ENCODE results near the gene ADRA2C.

Gene ADRA2C

DNA sequence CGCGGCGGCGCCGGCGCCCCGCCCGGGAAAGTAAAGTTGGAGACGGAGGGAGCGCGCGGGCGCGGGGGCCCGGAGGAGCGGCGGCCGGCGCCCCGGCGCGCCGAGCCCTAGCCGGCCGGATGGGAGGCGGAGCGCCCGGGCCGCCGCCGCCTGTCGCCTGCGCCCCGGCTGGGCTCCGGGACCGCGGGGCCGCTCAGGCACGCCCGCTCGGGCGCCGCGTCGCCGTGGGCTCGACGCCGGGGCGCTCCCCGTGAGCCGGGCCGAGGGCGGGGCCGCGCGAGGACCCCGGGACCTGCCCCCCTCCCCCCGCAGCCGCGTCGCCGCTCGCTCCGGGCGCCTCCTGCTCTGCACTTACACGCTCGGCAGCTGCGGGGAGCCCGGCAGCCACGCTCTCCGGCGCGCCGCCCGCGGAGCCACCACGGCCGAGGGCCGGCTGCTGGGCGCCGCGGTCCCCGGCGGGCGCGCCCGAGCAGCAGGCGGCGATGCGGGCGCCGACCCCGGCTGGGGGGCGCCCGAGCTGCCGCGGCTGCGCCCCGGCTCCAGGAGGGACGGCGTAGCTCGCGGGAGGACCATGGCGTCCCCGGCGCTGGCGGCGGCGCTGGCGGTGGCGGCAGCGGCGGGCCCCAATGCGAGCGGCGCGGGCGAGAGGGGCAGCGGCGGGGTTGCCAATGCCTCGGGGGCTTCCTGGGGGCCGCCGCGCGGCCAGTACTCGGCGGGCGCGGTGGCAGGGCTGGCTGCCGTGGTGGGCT, at the start of gene ADRA2C:
Gene ADRA2C, plus strand, starts transcription at position 350 of the 749 bp plus-strand sequence. Its CDS starts 222 bp downstream, at position 572.
- in situ Hi-C loops (cut with HindIII; ENCODE audit: low pct_unique_long_range_greater_than_20kb, low sequenced_read_pairs): no loop called here
- peak; percentile 70 to 86 for DNase-seq (ENCODE audit: low read depth in 1 of 2, low spot score in 1 of 2)

DNA sequence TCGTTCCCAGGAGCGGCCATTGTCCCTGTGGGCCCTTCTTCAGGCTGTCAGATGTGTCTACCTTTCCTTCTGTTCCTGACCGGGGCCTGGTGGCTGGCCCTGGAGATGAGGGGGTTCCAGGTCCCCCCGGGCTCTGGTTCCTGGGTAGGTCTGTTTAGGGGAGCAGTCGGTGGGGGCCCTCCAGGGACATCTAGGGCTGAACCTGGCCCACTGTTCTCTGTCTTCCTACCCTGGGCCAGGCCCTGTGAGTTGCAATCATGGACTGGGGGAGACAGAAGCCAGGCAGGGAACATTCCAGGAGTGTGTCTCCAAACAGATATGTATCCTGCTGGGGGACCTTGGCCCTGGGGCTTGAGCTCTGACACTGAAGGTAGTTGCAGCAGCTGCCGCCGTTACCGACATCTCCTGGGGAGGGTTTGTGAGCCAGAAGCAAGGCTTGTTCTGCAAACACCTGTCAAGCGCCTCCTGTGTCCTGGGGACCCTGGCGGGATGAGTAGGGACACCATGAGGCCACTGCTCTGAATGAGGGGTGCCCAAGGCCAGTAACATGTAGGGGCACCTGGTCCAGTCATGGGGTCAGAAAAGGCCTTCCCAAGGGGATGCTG, 49.5 kb upstream of the ADRA2C start:
- no peak for TF ChIP-seq JUND (IDR thresholded peaks at IDR 0.05; ENCODE audit: low read depth)
- no peak for DNase-seq (ENCODE audit: low read depth in 1 of 2, low spot score in 1 of 2)
- in situ Hi-C loops (cut with HindIII; ENCODE audit: low pct_unique_long_range_greater_than_20kb, low sequenced_read_pairs): no loop called here

More for the DNA sequence above, at the start of gene ADRA2C:
- no peak for TF ChIP-seq JUND (IDR thresholded peaks at IDR 0.05; ENCODE audit: low read depth)

DNA sequence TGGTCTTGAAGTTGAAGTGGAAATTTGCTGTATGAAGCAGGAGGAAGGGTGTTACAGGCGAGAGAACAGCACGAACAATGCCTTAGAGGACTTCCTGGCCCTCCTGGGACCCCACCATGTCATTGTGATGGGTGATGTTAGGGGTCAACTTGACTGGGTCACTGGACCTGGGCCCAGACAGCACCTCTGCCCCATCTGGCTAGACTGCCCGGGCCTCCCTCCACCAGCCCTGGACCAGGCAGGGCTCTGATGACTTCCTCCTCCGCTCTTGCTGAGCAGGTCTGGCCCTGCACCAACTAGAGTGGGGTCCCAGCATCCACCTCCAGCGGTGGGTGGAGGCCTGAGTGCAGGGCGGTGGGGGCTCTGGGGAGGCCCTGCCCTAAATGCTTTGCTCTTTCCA, 48.9 kb upstream of the ADRA2C start:
- DNase-seq (ENCODE audit: low read depth in 1 of 2, low spot score in 1 of 2): no peak
- in situ Hi-C loops (cut with HindIII; ENCODE audit: low pct_unique_long_range_greater_than_20kb, low sequenced_read_pairs): no loop called here
- no peak for TF ChIP-seq JUND (IDR thresholded peaks at IDR 0.05; ENCODE audit: low read depth)

DNA sequence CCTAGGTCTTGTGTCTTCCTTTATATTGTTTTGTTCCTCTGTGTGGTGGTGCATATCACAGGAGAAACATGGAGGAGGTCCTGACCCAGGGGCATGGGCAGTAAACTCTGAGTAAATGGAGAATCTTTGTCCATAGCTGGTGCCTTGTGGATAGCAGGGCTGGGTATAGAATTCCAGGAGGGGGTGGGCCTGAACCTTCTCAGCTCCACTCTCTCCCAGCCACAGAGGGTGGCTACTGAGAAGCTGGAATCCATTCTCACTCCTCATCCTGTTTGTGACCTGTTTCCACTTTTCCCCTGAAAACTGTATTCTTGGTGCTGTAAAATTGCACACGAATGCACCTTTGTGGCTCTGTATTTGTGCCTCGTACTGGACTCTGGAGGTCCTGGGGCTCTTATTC, 47.7 kb upstream of the ADRA2C start:
- DNase-seq (ENCODE audit: low read depth in 1 of 2, low spot score in 1 of 2): no peak
- TF ChIP-seq JUND (IDR thresholded peaks at IDR 0.05; ENCODE audit: low read depth): no peak
- in situ Hi-C loops (cut with HindIII; ENCODE audit: low pct_unique_long_range_greater_than_20kb, low sequenced_read_pairs): no loop called here

DNA sequence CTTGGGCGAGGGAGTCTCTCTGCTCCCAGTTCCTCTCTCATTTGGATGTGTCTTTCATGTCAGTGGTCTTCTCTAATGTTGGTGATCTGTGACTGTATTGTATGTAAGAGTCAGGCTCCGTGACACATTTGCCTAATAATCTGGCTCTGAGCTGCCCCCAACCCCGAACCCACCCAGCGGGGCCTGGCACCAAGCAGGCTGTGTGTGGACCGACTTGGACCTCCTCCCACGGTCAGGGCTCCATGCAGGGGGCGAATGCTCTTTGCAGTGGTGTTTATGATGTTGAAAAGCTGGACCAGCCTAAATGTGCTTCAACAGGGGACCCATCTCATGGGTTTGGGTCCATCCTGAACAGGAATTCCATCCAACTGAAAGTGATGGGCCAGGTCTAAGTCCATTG, 47.0 kb upstream of the ADRA2C start:
- TF ChIP-seq JUND (IDR thresholded peaks at IDR 0.05; ENCODE audit: low read depth): no peak
- no peak for DNase-seq (ENCODE audit: low read depth in 1 of 2, low spot score in 1 of 2)
- in situ Hi-C loops (cut with HindIII; ENCODE audit: low pct_unique_long_range_greater_than_20kb, low sequenced_read_pairs): no loop called here

DNA sequence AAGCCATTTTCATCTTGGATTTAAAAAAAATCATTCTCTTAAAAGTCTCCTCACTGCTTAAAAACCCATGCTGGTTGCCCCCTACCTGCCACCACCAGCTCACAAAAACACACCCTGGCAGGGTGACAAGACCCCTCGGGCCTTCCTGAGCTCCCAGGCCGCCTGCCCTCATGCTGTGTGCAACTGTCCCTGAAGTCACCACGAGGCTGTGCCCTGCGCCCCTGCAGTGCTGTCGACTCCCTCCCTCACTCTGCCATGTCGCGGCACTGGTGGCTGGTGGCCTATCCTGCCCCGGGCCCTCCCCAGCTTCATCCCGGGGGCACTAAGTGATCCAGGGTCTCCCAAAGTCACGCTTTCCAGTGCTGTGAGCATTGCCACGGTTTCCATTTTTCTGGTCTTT, 46.3 kb upstream of the ADRA2C start:
- no peak for DNase-seq (ENCODE audit: low read depth in 1 of 2, low spot score in 1 of 2)
- in situ Hi-C loops (cut with HindIII; ENCODE audit: low pct_unique_long_range_greater_than_20kb, low sequenced_read_pairs): no loop called here
- no peak for TF ChIP-seq JUND (IDR thresholded peaks at IDR 0.05; ENCODE audit: low read depth)

DNA sequence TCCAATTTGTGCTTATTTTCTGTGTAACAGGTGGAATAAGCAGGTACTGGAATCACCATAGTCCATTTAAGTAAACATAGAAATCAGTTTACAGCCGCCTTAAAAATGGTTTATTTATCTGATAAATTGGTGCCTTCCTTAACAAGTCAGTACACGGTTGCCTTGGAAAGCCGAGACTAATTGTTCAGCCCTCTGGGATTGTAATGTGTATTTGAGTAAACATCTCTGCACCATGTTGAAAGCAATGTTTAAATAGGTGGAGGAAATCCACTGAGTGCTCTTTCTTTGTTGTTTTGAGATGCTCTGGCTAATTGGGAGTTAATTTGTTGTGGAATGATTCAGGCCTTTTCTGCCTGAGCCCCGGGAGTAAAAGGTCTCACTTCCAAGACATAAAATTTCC, 45.7 kb upstream of the ADRA2C start:
- no peak for DNase-seq (ENCODE audit: low read depth in 1 of 2, low spot score in 1 of 2)
- in situ Hi-C loops (cut with HindIII; ENCODE audit: low pct_unique_long_range_greater_than_20kb, low sequenced_read_pairs): no loop called here
- no peak for TF ChIP-seq JUND (IDR thresholded peaks at IDR 0.05; ENCODE audit: low read depth)

DNA sequence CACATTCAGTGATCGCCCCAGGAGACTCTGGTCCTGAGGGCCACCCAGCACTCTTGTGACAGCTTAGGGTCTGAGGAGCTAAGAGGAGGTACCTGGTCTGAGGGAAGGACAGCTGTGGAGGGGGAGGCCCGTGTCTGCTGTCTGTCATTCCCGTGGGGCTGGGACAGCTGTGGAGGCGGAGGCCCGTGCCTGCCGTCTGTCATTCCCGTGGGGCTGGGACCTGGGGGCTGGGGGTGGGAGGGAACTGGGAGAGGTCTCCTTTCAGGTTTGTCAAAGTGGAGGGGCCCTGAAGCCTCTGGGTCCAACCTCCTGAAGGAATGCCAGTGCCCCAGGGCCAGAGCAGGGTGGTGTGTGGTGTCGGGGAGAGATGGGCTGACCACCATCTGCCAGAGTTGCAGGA, 45.0 kb upstream of the ADRA2C start:
- in situ Hi-C loops (cut with HindIII; ENCODE audit: low pct_unique_long_range_greater_than_20kb, low sequenced_read_pairs): no loop called here
- no peak for DNase-seq (ENCODE audit: low read depth in 1 of 2, low spot score in 1 of 2)
- no peak for TF ChIP-seq JUND (IDR thresholded peaks at IDR 0.05; ENCODE audit: low read depth)

DNA sequence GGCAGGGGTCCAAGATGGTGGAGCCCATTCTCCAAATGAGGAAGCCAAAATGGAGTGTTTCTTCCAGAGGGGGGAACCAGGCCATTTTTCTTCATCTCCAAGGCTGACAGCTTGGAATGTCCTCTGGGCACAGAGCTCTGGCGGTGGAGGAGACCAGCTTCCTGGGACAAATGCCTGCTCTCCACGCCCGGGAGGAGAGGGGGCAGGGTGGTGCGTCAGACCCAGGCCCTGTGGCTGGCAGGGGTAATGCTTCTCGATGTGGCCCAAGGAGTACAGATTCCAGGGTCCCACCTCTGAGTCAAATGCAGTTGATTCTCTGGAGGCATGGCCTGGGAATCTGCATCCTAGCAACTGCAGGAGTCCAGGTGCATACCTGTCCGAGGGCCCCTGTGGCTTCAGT, 44.6 kb upstream of the ADRA2C start:
- in situ Hi-C loops (cut with HindIII; ENCODE audit: low pct_unique_long_range_greater_than_20kb, low sequenced_read_pairs): no loop called here
- TF ChIP-seq JUND (IDR thresholded peaks at IDR 0.05; ENCODE audit: low read depth): no peak
- DNase-seq (ENCODE audit: low read depth in 1 of 2, low spot score in 1 of 2): no peak

DNA sequence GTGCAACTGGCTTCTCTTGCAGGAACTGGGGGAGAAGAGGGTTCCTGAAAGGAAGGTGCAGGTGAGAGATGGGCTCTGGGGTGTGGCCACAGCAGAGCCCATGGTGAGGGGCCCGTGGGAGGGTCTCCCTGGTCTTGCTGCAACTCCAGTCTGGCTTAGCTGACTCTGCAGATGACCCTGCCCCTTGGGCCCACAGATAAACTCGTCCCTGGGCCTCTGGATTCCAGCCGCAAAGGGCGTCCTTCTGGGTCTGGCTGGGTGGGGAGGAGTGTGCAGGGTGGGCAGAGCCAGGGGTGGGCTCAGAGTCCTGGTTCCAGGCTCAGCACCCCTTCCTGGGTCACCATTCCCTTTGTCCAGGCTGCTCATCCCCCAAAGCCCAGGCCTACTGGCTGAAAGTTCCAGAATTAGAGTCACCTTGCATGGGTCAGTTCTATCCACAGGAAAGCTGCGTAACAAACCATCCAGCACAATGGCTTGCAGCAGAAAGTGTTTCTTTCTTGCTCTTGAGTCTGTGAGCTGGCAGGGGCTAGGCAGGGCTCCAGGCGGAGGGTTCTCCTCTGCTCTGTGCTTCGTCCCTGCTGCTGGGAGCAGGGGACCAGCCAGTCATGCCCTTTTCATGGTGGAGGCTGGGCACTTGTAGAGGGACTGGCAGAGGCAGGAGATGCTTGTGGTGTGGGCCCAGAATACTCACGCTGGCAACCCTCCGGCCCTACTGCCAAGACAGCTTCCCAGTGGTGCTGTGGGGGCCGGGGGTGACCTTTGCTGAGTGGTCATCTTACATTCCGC, 43.5 kb upstream of the ADRA2C start:
- TF ChIP-seq JUND (IDR thresholded peaks at IDR 0.05; ENCODE audit: low read depth): no peak
- DNase-seq (ENCODE audit: low read depth in 1 of 2, low spot score in 1 of 2): no peak
- in situ Hi-C loops (cut with HindIII; ENCODE audit: low pct_unique_long_range_greater_than_20kb, low sequenced_read_pairs): no loop called here

DNA sequence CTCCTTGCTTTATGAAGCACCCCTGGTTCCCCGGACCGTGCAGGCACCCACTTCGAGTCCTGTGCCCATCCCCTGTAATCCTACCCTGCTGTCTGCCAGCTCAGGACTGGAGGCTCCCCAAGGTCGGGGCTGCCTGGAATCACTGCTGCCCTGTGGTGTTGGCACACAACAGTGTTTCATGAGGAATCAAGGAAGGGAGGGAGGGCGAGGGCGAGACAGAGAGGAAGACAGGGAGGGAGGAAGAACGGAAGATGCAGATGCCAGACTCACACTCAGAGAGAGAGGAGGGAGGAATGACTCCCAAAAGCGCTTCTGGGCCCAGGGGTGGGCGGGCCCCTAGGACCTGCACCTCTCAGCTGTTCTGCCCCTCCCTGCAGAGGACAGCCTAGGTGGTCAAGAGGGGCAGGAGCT, 42.9 kb upstream of the ADRA2C start:
- in situ Hi-C loops (cut with HindIII; ENCODE audit: low pct_unique_long_range_greater_than_20kb, low sequenced_read_pairs): no loop called here
- no peak for TF ChIP-seq JUND (IDR thresholded peaks at IDR 0.05; ENCODE audit: low read depth)
- DNase-seq (ENCODE audit: low read depth in 1 of 2, low spot score in 1 of 2): no peak

DNA sequence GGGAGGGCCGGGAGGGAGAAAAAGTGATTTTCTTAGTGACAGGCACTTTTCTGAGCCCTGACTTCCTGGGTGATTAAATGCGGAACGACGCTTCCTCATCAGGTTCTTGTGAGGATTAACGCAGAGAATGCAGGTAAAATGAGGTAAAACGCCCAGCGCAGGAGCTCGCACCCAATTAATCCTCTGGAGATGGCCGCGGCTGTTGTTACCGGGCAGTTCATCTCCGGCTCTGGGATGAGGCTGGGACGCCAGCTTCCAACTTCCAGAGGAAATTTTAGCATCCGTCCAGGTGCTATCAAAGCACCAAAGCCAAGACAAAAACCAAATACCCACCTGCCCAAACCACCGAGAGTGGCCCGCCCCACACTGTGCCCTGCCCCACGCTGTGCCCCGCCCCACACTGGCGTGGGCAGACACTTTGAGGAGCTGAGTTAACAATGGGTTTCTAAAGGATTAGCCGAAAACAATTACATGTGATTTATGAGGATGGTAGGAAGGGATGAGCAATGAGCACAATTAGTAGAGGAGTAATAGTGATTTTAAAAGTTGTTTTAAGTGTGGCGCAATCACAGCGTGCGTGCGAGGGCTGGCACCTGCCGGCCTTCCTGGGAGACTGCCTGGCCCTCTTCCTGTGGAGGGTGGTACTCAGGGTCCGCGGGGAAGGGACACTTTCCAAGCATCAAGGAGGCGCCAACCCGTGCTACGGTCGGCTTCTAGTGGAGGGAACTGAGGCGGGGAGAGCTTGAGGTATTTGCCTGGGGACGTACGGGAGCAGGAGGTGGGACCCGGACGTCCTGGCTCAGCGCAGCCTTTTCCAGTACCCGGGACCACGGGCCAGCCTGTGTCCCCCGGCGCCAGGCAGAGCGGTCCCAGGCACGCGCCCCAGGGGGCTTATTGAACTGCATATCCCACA, 41.6 kb upstream of the ADRA2C start:
- DNase-seq (ENCODE audit: low read depth in 1 of 2, low spot score in 1 of 2): no peak
- TF ChIP-seq JUND (IDR thresholded peaks at IDR 0.05; ENCODE audit: low read depth): no peak
- in situ Hi-C loops (cut with HindIII; ENCODE audit: low pct_unique_long_range_greater_than_20kb, low sequenced_read_pairs): no loop called here

Measured in T47D (cell line).